ENCODE data around the gene KRT76. TPM values are rescaled to one million over a fixed set of nuclear protein-coding genes. Genes with fewer than 3 reads are reported as not detected.

Gene KRT76
- polyA plus RNA-seq, 4 donors: not detected

GRCh38 chr12:52742196-52742580 is 35.0 kb downstream of the KRT76 start:
- no peak for DNase-seq (ENCODE audit: low read depth in 4 of 4, low spot score in 2 of 4)

GRCh38 chr12:52741375-52742195 is 35.6 kb downstream of the KRT76 start:
- peak; percentile 54 to 82 (median 58) for DNase-seq (ENCODE audit: low read depth in 4 of 4, low spot score in 2 of 4)

GRCh38 chr12:52740584-52740983 is 36.6 kb downstream of the KRT76 start:
- no peak for DNase-seq (ENCODE audit: low read depth in 4 of 4, low spot score in 2 of 4)

- DNase-seq (ENCODE audit: low read depth in 4 of 4, low spot score in 2 of 4): no peak
These were observed 37.2 kb downstream of the KRT76 start for GRCh38 chr12:52739963-52740362.

GRCh38 chr12:52735816-52736632 is 41.1 kb downstream of the KRT76 start:
- DNase-seq (ENCODE audit: low read depth in 4 of 4, low spot score in 2 of 4): no peak

GRCh38 chr12:52735106-52735505 is 42.0 kb downstream of the KRT76 start:
- DNase-seq (ENCODE audit: low read depth in 4 of 4, low spot score in 2 of 4): no peak

- no peak for DNase-seq (ENCODE audit: low read depth in 4 of 4, low spot score in 2 of 4)
These were observed 46.4 kb downstream of the KRT76 start for GRCh38 chr12:52730793-52731192.

GRCh38 chr12:52730383-52730782 is 46.8 kb downstream of the KRT76 start:
- DNase-seq (ENCODE audit: low read depth in 4 of 4, low spot score in 2 of 4): no peak

GRCh38 chr12:52729147-52729546 is 48.0 kb downstream of the KRT76 start:
- no peak for DNase-seq (ENCODE audit: low read depth in 4 of 4, low spot score in 2 of 4)

- DNase-seq (ENCODE audit: low read depth in 4 of 4, low spot score in 2 of 4): no peak
These were observed 48.8 kb downstream of the KRT76 start for GRCh38 chr12:52728374-52728773.

GRCh38 chr12:52727037-52727436 is 50.1 kb downstream of the KRT76 start:
- DNase-seq (ENCODE audit: low read depth in 4 of 4, low spot score in 2 of 4): no peak

GRCh38 chr12:52726451-52726850 is 50.7 kb downstream of the KRT76 start:
- no peak for DNase-seq (ENCODE audit: low read depth in 4 of 4, low spot score in 2 of 4)

- no peak for DNase-seq (ENCODE audit: low read depth in 4 of 4, low spot score in 2 of 4)
These were observed 52.8 kb downstream of the KRT76 start for GRCh38 chr12:52724384-52724783.

GRCh38 chr12:52722680-52723079 is 54.5 kb downstream of the KRT76 start:
- DNase-seq (ENCODE audit: low read depth in 4 of 4, low spot score in 2 of 4): no peak

- DNase-seq (ENCODE audit: low read depth in 4 of 4, low spot score in 2 of 4): no peak
These were observed 55.2 kb downstream of the KRT76 start for GRCh38 chr12:52721838-52722470.

GRCh38 chr12:52720365-52720886 is 56.7 kb downstream of the KRT76 start:
- no peak for DNase-seq (ENCODE audit: low read depth in 4 of 4, low spot score in 2 of 4)

Other genes starting within 250 kb of the KRT76 start
- gene KRT71, start 224.2 kb downstream of the KRT76 start, polyA plus RNA-seq (ENCODE audit: insufficient read length in 4 of 4): not detected
- not detected for gene KRT74, start 203.5 kb downstream of the KRT76 start, polyA plus RNA-seq (ENCODE audit: insufficient read length in 4 of 4)
- gene KRT72, start 175.9 kb downstream of the KRT76 start, polyA plus RNA-seq (ENCODE audit: insufficient read length in 4 of 4): under 1 TPM in 2 of 4 donors, not detected in 2; 0.08 to 0.17 TPM
- under 1 TPM in 1 of 4 donors, not detected in 3; 0.06 TPM for gene KRT73, start 158.8 kb downstream of the KRT76 start, polyA plus RNA-seq (ENCODE audit: insufficient read length in 4 of 4)
- gene KRT2, start 125.1 kb downstream of the KRT76 start, polyA plus RNA-seq (ENCODE audit: insufficient read length in 4 of 4): not detected
- gene KRT1, start 96.9 kb downstream of the KRT76 start, polyA plus RNA-seq (ENCODE audit: insufficient read length in 4 of 4): under 1 TPM; 0.21 to 0.32 (median 0.28) TPM
- gene KRT77, start 73.8 kb downstream of the KRT76 start, polyA plus RNA-seq (ENCODE audit: insufficient read length in 4 of 4): not detected
- not detected for gene KRT3, start 18.8 kb upstream of the KRT76 start, polyA plus RNA-seq (ENCODE audit: insufficient read length in 4 of 4)
- gene KRT4, start 36.8 kb upstream of the KRT76 start, polyA plus RNA-seq (ENCODE audit: insufficient read length in 4 of 4): under 1 TPM; 0.48 to 0.76 (median 0.61) TPM
- gene KRT79, start 57.0 kb upstream of the KRT76 start, polyA plus RNA-seq (ENCODE audit: insufficient read length in 4 of 4): not detected
- not detected for gene KRT78, start 71.6 kb upstream of the KRT76 start, polyA plus RNA-seq (ENCODE audit: insufficient read length in 4 of 4)
- 100 to 1,000 TPM; 212 to 262 (median 238) TPM for gene KRT8, start 127.7 kb upstream of the KRT76 start, polyA plus RNA-seq (ENCODE audit: insufficient read length in 4 of 4)
- 100 to 1,000 TPM; 164 to 178 (median 168) TPM for gene KRT18, start 171.8 kb upstream of the KRT76 start, polyA plus RNA-seq (ENCODE audit: insufficient read length in 4 of 4)
- 100 to 1,000 TPM; 463 to 558 (median 490) TPM for gene EIF4B, start 229.1 kb upstream of the KRT76 start, polyA plus RNA-seq (ENCODE audit: insufficient read length in 4 of 4)